Mesothelial cell of epicardium (in vitro differentiated cells): ENCODE measurements around the gene BATF. TPM values are rescaled to one million over a fixed set of nuclear protein-coding genes. Genes with fewer than 3 reads are reported as not detected.

Experiments used
- DNase-seq, 2 experiments: peaks; one replicate each; pipeline ENCODE4 v3.0.0; 2021; ENCODE audit warnings: low spot score in 2 of 2; ENCODE audit not compliant: unreplicated experiment in 2 of 2
- H3K27ac Mint-ChIP-seq: 2 replicates; pipeline ENCODE4 v1.8.0; 2021; ENCODE audit warnings: mixed read lengths
- H3K27me3 Mint-ChIP-seq: 2 replicates; pipeline ENCODE4 v1.8.0; 2021; ENCODE audit warnings: low read depth, mixed read lengths
- H3K36me3 Mint-ChIP-seq: 2 replicates; pipeline ENCODE4 v1.8.0; 2021; ENCODE audit warnings: mixed read lengths
- H3K4me1 Mint-ChIP-seq: 2 replicates; pipeline ENCODE4 v1.8.0; 2021; ENCODE audit warnings: mixed read lengths
- H3K4me3 Mint-ChIP-seq: 2 replicates; pipeline ENCODE4 v1.8.0; 2021; ENCODE audit warnings: mild to moderate bottlenecking, moderate library complexity, mixed read lengths
- H3K9me3 Mint-ChIP-seq: 2 replicates; pipeline ENCODE4 v1.8.0; 2021; ENCODE audit warnings: mixed read lengths
- CTCF ChIP-seq: fragments of 200-600 bp; sonication (generic); IDR thresholded peaks from one replicate; pipeline ENCODE4 v1.5.0; 2021; ENCODE audit warnings: antibody characterized with exemption; ENCODE audit not compliant: unreplicated experiment
- total RNA-seq: library from RNA; stranded (reverse); gene quantifications from 3 replicates; pipeline ENCODE4 v1.2.1, GENCODE V29; 2021

Gene BATF
- total RNA-seq, 1 donor from 2014 or later = 1.4 TPM

- H3K4me3 Mint-ChIP-seq = no peak overlapping the region
These were observed 8.2 kb upstream of the BATF start for GRCh38 chr14:75513911-75514672.

GRCh38 chr14:75514673-75515628 is 7.3 kb upstream of the BATF start:
- no peak for TF ChIP-seq CTCF
- Mint-ChIP-seq H3K27me3 (no peaks in the 10 kb centered on the region), H3K9me3 (peaks cover 22% of the 10 kb centered on the region), H3K4me1 (no peaks in the 10 kb centered on the region), H3K36me3 (no peaks in the 10 kb centered on the region), H3K27ac (no peak overlapping the region), H3K4me3 (no peak overlapping the region)
- no peak for DNase-seq

More at GRCh38 chr14:75513911-75514672, 8.2 kb upstream of the BATF start:
- H3K27ac Mint-ChIP-seq = no peak overlapping the region
- no peak for DNase-seq
- no peak for TF ChIP-seq CTCF
- no peaks in the 10 kb centered on the region for H3K27me3 Mint-ChIP-seq
- H3K9me3 Mint-ChIP-seq = peaks cover 25% of the 10 kb centered on the region
- no peaks in the 10 kb centered on the region for H3K36me3 Mint-ChIP-seq
- H3K4me1 Mint-ChIP-seq = no peaks in the 10 kb centered on the region

- Mint-ChIP-seq H3K4me1 (no peaks in the 10 kb centered on the region), H3K27ac (no peak overlapping the region), H3K36me3 (no peaks in the 10 kb centered on the region), H3K9me3 (peaks cover 15% of the 10 kb centered on the region), H3K27me3 (no peaks in the 10 kb centered on the region), H3K4me3 (no peak overlapping the region)
- no peak for DNase-seq
- no peak for TF ChIP-seq CTCF
These were observed 6.7 kb upstream of the BATF start for GRCh38 chr14:75515629-75515996.

GRCh38 chr14:75518625-75519024 is 3.6 kb upstream of the BATF start:
- Mint-ChIP-seq H3K27me3 (no peaks in the 10 kb centered on the region), H3K36me3 (no peaks in the 10 kb centered on the region), H3K27ac (no peak overlapping the region), H3K9me3 (no peaks in the 10 kb centered on the region), H3K4me3 (no peak overlapping the region), H3K4me1 (peaks cover 22% of the 10 kb centered on the region)
- TF ChIP-seq CTCF = no peak
- DNase-seq = no peak

- H3K27me3 Mint-ChIP-seq = no peaks in the 10 kb centered on the region
- no peak overlapping the region for H3K4me3 Mint-ChIP-seq
- DNase-seq = no peak
- no peak overlapping the region for H3K27ac Mint-ChIP-seq
- TF ChIP-seq CTCF = no peak
- peaks cover 22% of the 10 kb centered on the region for H3K4me1 Mint-ChIP-seq
- H3K9me3 Mint-ChIP-seq = no peaks in the 10 kb centered on the region
- no peaks in the 10 kb centered on the region for H3K36me3 Mint-ChIP-seq
These were observed 2.9 kb upstream of the BATF start for GRCh38 chr14:75519394-75519793.
